GM12875 (cell line): ENCODE measurements around the gene TCF25.

Experiments used
- H3K4me3 ChIP-seq: one replicate; pipeline ENCODE4 v1.5.1; 2011; ENCODE audit warnings: low read depth, low read length, control low read depth
- TF ChIP-seq, protein P1 (sequence below): IDR thresholded peaks from 2 replicates; pipeline ENCODE4 v1.5.1; 2011; ENCODE audit warnings: low read depth, mild to moderate bottlenecking, control low read depth, inconsistent platforms, low read length, moderate library complexity, borderline replicate concordance; ENCODE audit not compliant: insufficient read depth

The TCF25 gene

GRCh38 chr16:89887243-89887642 is 13.9 kb downstream of the TCF25 start:
- no peak overlapping the region for H3K4me3 ChIP-seq
- TF ChIP-seq, protein P1, sequence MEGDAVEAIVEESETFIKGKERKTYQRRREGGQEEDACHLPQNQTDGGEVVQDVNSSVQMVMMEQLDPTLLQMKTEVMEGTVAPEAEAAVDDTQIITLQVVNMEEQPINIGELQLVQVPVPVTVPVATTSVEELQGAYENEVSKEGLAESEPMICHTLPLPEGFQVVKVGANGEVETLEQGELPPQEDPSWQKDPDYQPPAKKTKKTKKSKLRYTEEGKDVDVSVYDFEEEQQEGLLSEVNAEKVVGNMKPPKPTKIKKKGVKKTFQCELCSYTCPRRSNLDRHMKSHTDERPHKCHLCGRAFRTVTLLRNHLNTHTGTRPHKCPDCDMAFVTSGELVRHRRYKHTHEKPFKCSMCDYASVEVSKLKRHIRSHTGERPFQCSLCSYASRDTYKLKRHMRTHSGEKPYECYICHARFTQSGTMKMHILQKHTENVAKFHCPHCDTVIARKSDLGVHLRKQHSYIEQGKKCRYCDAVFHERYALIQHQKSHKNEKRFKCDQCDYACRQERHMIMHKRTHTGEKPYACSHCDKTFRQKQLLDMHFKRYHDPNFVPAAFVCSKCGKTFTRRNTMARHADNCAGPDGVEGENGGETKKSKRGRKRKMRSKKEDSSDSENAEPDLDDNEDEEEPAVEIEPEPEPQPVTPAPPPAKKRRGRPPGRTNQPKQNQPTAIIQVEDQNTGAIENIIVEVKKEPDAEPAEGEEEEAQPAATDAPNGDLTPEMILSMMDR: no peak

DNA sequence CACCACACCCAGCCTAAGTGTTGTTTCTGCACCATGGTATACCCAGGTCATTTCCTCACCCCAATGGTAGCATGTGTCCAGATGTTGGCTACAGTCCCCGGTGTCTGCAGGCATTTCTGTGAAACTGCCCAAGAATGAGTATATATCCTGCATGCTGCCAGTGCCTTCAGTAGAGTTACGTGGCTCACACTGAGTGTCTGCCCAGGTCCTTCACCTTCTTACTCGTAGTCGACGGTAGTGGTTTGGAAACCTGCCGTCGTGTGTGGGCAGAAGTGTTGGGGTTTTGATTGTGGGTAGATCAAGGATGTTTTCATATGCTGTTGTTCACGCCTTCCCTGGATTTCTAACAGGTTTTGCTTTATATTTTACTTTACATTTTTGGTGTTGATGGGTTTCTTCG is 16.8 kb downstream of the TCF25 start:
- TF ChIP-seq, protein P1: no peak
- H3K4me3 ChIP-seq: no peak overlapping the region

DNA sequence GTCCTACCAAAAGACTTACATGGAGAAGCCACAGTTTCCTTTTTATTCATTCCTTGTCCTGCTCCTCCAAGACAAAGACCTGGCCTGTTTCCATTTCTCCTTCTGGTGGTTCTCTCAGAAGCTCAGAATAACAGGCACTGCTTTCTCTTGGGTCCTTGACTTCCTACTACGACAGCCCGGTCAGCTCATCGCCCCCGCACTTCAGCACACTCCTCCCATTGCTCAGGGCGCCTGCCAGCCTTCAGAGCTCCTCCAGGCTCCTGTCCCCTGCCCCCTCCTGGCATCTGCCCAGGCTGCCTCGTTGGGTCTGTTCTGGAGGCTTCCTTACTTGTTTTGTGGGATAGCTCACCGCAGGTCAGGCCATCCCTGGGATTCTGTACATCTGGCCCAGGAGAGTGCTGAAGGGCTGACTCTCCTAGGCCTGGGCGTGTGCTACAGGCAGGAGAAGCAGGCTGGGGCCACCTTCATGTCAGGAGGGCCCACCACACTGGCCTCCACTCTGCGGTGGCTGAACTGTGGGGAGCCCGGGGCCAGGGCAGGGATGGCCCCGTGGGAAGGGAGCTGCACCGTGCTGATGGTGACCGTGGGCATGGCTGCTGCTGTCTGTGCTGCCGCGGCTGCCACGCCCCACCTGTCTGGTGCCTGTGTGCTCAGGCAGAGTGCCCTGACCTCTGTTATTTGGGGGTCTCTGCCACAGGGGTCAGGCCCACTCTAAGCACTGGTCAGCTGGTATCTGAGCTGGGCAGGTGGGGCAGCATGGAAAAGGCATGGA is 17.7 kb downstream of the TCF25 start:
- no peak overlapping the region for H3K4me3 ChIP-seq
- TF ChIP-seq, protein P1: no peak

DNA sequence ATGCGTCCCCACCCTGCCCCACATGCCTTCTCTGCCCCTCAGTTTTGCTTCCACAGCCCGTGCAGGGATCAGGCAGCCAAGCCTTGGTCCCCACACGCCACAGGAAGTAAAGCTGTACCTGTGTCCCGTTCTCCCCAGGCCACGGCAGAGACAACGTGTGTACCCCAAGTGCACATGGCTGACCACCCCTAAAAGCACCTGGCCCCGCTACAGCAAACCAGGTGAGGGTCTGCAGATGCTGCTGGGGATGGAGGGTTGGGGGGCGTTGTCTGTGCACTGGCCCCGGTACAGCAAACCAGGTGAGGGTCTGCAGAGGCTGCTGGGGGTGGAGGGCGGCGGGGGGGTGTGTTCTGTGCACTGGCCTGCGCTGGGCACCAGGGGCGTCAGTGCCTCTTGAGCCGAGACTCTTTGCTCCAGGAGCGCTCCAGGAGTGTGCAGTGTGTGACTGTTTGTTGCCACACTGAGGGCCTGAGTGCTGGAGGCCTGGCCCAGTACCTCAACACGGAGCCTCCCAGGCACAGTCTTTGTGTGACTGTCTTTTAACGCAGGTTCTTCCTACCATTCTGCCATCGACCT is 18.8 kb downstream of the TCF25 start:
- no peak overlapping the region for H3K4me3 ChIP-seq
- TF ChIP-seq, protein P1: no peak

DNA sequence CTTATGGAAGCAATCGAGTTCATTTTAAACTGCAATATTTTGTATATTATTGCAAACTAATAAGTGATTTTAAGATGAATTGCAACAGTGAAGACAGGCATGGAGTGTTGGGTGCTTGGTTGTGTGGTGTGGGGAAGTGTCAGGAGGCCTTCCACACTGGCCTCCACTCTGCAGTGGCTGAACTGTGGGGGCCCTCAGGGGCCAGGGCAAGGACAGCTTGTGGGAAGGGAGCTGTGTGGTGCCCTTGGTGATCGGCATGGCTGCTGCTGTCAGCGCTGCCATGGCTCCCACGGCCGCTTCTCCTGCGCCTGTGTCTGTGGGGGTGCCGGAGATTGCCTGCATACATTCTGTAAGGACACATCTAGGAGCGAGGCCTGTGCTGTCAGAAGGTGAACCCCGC is 19.2 kb downstream of the TCF25 start:
- TF ChIP-seq, protein P1: no peak
- no peak overlapping the region for H3K4me3 ChIP-seq

DNA sequence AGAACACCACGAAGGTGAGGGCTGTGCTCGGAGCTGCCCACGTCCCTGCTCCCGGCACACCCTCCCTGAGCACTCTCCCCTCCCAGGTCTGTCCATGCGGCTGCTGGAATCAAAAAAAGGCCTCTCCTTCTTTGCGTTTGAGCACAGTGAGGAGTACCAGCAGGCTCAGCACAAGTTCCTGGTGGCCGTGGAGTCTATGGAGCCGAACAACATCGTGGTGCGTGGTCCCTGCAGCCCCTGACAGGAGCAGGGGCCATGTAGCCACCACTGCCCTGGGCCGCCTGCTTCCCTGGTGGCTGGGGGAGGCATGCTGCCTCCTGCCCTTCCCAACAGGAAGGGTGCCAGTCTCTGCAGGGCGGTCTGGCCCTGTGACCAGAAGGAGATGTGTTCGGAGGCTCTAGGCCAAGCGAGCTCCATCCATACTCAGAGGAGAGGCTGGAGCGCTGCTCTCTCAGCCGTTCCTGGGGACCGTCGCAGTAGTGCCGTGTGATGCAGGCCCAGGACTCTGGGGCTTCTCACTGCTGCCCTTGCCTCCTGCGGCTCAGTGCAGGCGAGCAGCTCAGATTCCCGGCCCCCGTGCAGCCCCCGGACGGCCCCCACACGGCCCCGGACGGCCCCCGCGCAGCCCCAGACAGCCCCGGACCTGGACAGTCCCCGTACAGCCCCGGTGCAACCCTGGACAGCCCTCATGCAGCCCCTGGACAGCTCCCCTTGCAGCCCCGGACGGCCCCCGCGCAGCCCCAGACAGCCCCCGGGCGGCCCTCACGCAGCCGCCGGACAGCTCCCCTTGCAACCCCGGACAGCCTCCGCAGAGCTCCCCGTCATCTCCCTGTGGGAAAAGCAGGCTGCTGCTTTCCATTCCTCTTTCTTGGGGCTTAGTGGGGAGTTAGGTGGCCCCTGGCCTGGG is 20.5 kb downstream of the TCF25 start:
- TF ChIP-seq, protein P1: no peak
- H3K4me3 ChIP-seq: no peak overlapping the region
